Lung (tissue), 12 donors: ENCODE measurements around the gene PCDHGA1. TPM values are rescaled to one million over a fixed set of nuclear protein-coding genes. Genes with fewer than 3 reads are reported as not detected.
"Not testable (repeated sequence)": the region's sequence is repeated elsewhere in the genome, so short reads cannot be mapped to it uniquely, and the experiment has no call there.

Experiments
- ATAC-seq: fragments of 200-7000 bp; cut with Tn5 transposase; one replicate; pipeline ENCODE4 v1.9.1; 2020; ENCODE audit warnings: moderate number of reproducible peaks; ENCODE audit not compliant: insufficient read depth, low FRiP score
- DNase-seq, 3 donors: peaks; one replicate each; pipeline ENCODE4 v3.0.0-alpha.2; 2013 to 2017
- H3K27ac ChIP-seq, 2 donors: one replicate each; pipeline ENCODE4 v1.5.1; 2013; ENCODE audit warnings: mild to moderate bottlenecking in 2 of 2, moderate library complexity in 2 of 2, control low read depth in 1 of 2, inconsistent platforms in 1 of 2, low read depth in 1 of 2, low read length in 1 of 2
- H3K27me3 ChIP-seq, 3 donors: one replicate each; pipeline ENCODE4 v1.5.1; 2013; ENCODE audit warnings: low read length in 2 of 3; ENCODE audit not compliant: control insufficient read depth in 3 of 3, insufficient read depth in 3 of 3
- H3K36me3 ChIP-seq, 4 donors: one replicate each; pipeline ENCODE4 v1.5.1; 2013; ENCODE audit warnings: low read length in 4 of 4, mild to moderate bottlenecking in 1 of 4, moderate library complexity in 1 of 4; ENCODE audit not compliant: control insufficient read depth in 4 of 4, insufficient read depth in 4 of 4
- H3K4me1 ChIP-seq, 5 donors: one replicate each; pipeline ENCODE4 v1.5.1; 2013; ENCODE audit warnings: low read length in 5 of 5, mild to moderate bottlenecking in 2 of 5, moderate library complexity in 1 of 5; ENCODE audit not compliant: control insufficient read depth in 5 of 5, insufficient read depth in 5 of 5
- H3K4me3 ChIP-seq: one replicate; pipeline ENCODE4 v1.5.1; 2013; ENCODE audit warnings: mild to moderate bottlenecking, control low read depth, moderate library complexity
- H3K9ac ChIP-seq, 2 donors: one replicate each; pipeline ENCODE4 v1.5.1; 2013; ENCODE audit warnings: low read length in 2 of 2, control low read depth in 1 of 2; ENCODE audit not compliant: insufficient read depth in 1 of 2
- H3K9me3 ChIP-seq, 4 donors: one replicate each; pipeline ENCODE4 v1.5.1; 2013; ENCODE audit warnings: low read length in 3 of 4, mild to moderate bottlenecking in 1 of 4, moderate library complexity in 1 of 4; ENCODE audit not compliant: control insufficient read depth in 4 of 4, insufficient read depth in 3 of 4
- CTCF ChIP-seq: IDR thresholded peaks from 2 replicates; pipeline ENCODE4 v1.5.1; 2012; ENCODE audit warnings: mild to moderate bottlenecking; ENCODE audit errors: control extremely low read depth, extremely low read depth
- WGBS, 2 donors: extraction: QIAGEN DNeasy Blood & Tissue Kit; methylation state at CpG; one replicate each; pipeline ENCODE4 v1.1.7; 2013; 5-methylcytosine and 5-hydroxymethylcytosine counted together
- polyA plus RNA-seq, 2 donors: library from polyadenylated mRNA; stranded (reverse); fragments of 200-250 nt; gene quantifications; one replicate each; pipeline ENCODE4 v1.2.1, GENCODE V29; 2013
- total RNA-seq, 2 donors: library from RNA; depleted of rRNA in 1 of 2; stranded (reverse); fragments of >200 nt in 1 of 2; gene quantifications; one replicate each; pipeline ENCODE4 v1.2.1, GENCODE V29; 2014 to 2021
- donor health status: control.
- donor health status: control.
- donor health status: Bipolar disorder and iron deficiency.
- donor health status: healthy.
- donor health status: DM: yes; HTN: yes; CAD: no.

Gene PCDHGA1
- total and polyA plus RNA-seq, 4 donors: 0.15 to 0.71 (median 0.36) TPM

- Histone ChIP-seq H3K9ac (no peak overlapping the region), H3K4me3 (no peak overlapping the region), H3K4me1 (no peaks in the 10 kb centered on the region), H3K27me3 (no peaks in the 10 kb centered on the region), H3K36me3 (peaks cover 0 to 13% (median 0%) of the 10 kb centered on the region in 4 donors), H3K27ac (no peak overlapping the region), H3K9me3 (peaks cover 4 to 52% (median 28%) of the 10 kb centered on the region in 4 donors)
- no peak for TF ChIP-seq CTCF
- DNase-seq (no peak), ATAC-seq (no peak)
- whole genome bisulfite sequencing, 2 donors: 100% methylated on average over 1 of the region's 1 CpG
These were observed 23.7 kb upstream of the PCDHGA1 start for GRCh38 chr5:141306630-141307029.

GRCh38 chr5:141313711-141314110, 16.6 kb upstream of the PCDHGA1 start:
- Histone ChIP-seq H3K27me3 (no peaks in the 10 kb centered on the region), H3K27ac (no peak overlapping the region), H3K4me1 (no peaks in the 10 kb centered on the region), H3K9me3 (peaks cover 23 to 51% (median 32%) of the 10 kb centered on the region in 4 donors), H3K9ac (no peak overlapping the region), H3K4me3 (no peak overlapping the region), H3K36me3 (peaks cover 0 to 29% (median 13%) of the 10 kb centered on the region in 4 donors)
- DNase-seq (no peak), ATAC-seq (no peak)
- TF ChIP-seq CTCF: no peak

- peaks cover 0 to 39% (median 22%) of the 10 kb centered on the region in 4 donors for H3K36me3 ChIP-seq
- WGBS, 2 donors: 94% methylated on average over 4 of the region's 4 CpGs
- not testable (repeated sequence) for H3K4me1 ChIP-seq, H3K9ac ChIP-seq, H3K27ac ChIP-seq, DNase-seq, H3K27me3 ChIP-seq, ATAC-seq, H3K4me3 ChIP-seq
- peaks cover 29 to 48% (median 35%) of the 10 kb centered on the region in 4 donors for H3K9me3 ChIP-seq
These were observed 13.4 kb upstream of the PCDHGA1 start for GRCh38 chr5:141316963-141317362.

- 97 to 98% methylated on average over 6 of the region's 6 CpGs for WGBS, 2 donors
- no peak overlapping the region for H3K4me3 ChIP-seq
- H3K27me3 ChIP-seq: no peaks in the 10 kb centered on the region
These were observed 11.1 kb upstream of the PCDHGA1 start for GRCh38 chr5:141319202-141319601.

More at GRCh38 chr5:141319202-141319601, 11.1 kb upstream of the PCDHGA1 start:
- Histone ChIP-seq H3K4me1 (peaks cover 0 to 9% (median 0%) of the 10 kb centered on the region in 5 donors), H3K27ac (peak overlapping the region in 1 of 2 donors; percentile 96), H3K9me3 (peaks cover 24 to 39% (median 32%) of the 10 kb centered on the region in 4 donors), H3K36me3 (peaks cover 0 to 37% (median 21%) of the 10 kb centered on the region in 4 donors), H3K9ac (no peak overlapping the region)
- DNase-seq (no peak), ATAC-seq (no peak)
- TF ChIP-seq CTCF: no peak
